Right atrium auricular region (tissue), 2 donors: ENCODE measurements around the gene CFAP20DC. TPM values are rescaled to one million over a fixed set of nuclear protein-coding genes. Genes with fewer than 3 reads are reported as not detected.
"Not testable (repeated sequence)": the region's sequence is repeated elsewhere in the genome, so short reads cannot be mapped to it uniquely, and the experiment has no call there.

Experiments used
- DNase-seq: peaks from one replicate; pipeline ENCODE4 v3.0.0-alpha.2; 2019; ENCODE audit warnings: low spot score
- H3K27ac ChIP-seq, 2 donors: fragments of 200-600 bp; sonication (generic); 1 replicate in 1 of 2; 2 replicates in 1 of 2; pipeline ENCODE4 v1.5.1; 2016 to 2019
- H3K27me3 ChIP-seq, 2 donors: fragments of 200-600 bp; sonication (generic); one replicate each; pipeline versions ENCODE4 v1.5.1 to v1.6.0; 2017 to 2019
- H3K36me3 ChIP-seq: fragments of 200-600 bp; sonication (generic); one replicate; pipeline ENCODE4 v1.5.1; 2016
- H3K4me1 ChIP-seq, 2 donors: fragments of 200-600 bp; sonication (generic); one replicate each; pipeline versions ENCODE4 v1.5.1 to v1.6.0; 2017 to 2019
- H3K4me3 ChIP-seq, 2 donors: fragments of 200-600 bp; sonication (generic); 1 replicate in 1 of 2; 2 replicates in 1 of 2; pipeline ENCODE4 v1.5.1; 2017 to 2019; ENCODE audit warnings: mild to moderate bottlenecking in 1 of 2, moderate library complexity in 1 of 2
- H3K9me3 ChIP-seq, 2 donors: fragments of 200-600 bp; sonication (generic); one replicate each; pipeline ENCODE4 v1.5.1; 2019
- total RNA-seq, 2 donors: library from RNA; depleted of rRNA; stranded (reverse); fragments of >200 nt; gene quantifications; one replicate each; pipeline ENCODE4 v1.1.0, GENCODE V29; 2016
- TF ChIP-seq, protein P1 (sequence below), 2 donors: fragments of 200-600 bp; sonication (generic); IDR thresholded peaks; one replicate each; pipeline ENCODE4 v1.5.1; 2019; ENCODE audit warnings: antibody characterized with exemption in 2 of 2

CFAP20DC gene
- total RNA-seq, 2 donors from 2014 or later, result not detected

DNA sequence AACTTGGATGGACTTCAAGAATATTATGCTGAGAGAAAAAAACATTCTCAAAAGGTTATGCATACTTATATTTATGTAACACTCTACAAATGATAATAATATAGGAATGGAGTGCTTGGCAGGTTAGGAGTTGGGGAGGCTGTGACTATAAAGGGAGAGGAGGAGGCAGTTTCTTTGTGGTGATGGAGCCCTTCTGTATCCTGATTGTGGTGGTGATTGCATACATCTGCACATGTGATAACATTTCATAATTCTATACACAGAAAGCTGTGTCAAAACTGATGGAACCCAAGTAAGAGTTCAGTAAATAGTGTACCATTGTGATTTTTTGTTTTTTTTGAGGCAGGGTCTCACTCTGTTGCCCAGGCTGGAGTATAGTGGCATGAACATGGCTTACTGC lies 351.6 kb downstream of the CFAP20DC start:
- TF ChIP-seq, protein P1, sequence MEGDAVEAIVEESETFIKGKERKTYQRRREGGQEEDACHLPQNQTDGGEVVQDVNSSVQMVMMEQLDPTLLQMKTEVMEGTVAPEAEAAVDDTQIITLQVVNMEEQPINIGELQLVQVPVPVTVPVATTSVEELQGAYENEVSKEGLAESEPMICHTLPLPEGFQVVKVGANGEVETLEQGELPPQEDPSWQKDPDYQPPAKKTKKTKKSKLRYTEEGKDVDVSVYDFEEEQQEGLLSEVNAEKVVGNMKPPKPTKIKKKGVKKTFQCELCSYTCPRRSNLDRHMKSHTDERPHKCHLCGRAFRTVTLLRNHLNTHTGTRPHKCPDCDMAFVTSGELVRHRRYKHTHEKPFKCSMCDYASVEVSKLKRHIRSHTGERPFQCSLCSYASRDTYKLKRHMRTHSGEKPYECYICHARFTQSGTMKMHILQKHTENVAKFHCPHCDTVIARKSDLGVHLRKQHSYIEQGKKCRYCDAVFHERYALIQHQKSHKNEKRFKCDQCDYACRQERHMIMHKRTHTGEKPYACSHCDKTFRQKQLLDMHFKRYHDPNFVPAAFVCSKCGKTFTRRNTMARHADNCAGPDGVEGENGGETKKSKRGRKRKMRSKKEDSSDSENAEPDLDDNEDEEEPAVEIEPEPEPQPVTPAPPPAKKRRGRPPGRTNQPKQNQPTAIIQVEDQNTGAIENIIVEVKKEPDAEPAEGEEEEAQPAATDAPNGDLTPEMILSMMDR (IDR thresholded peaks at IDR 0.05), result no peak
- Histone ChIP-seq H3K27ac (no peak overlapping the region), H3K4me3 (no peak overlapping the region), H3K27me3 (no peaks in the 10 kb centered on the region), H3K9me3 (no peaks in the 10 kb centered on the region), H3K4me1 (no peaks in the 10 kb centered on the region), H3K36me3 (no peaks in the 10 kb centered on the region)
- DNase-seq, result no peak

DNA sequence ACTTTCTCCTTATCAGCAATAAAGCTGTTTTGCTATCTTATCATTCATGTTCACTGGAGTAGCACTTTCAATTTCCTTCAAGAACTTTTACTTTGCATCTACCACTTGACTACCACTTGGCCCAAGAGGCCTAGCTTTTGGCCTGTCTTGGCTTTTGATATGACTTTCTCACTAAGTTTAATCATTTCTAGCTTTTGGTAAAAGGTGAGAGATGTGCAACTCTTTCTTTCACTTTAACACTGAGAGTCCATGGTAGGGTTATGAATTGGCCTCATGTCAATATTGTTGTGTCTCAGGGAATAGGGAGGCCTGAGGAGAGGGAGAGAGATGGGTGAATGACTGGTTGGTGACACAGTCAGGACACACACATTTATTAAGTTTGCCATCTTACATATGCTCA lies 352.3 kb downstream of the CFAP20DC start:
- Histone ChIP-seq H3K27ac (no peak overlapping the region), H3K36me3 (no peaks in the 10 kb centered on the region)
- no peak for DNase-seq

DNA sequence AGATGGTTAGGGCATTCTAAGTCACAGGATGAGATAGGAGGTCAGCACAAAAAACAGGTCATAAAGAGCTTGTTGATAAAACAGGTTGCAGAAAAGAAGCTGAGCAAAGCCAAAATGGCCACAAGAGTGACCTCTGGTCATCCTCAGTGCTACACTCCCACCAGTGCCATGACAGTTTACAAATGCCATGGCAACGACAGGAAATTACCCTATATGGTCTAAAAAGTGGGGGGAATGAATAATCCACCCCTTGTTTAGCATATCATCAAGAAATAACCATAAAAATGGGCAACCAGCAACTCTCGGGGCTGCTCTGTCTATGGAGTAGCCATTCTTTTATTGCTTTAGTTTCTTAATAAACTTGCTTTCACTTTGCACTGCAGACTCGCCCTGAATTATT lies 353.0 kb downstream of the CFAP20DC start:
- H3K27me3 ChIP-seq, DNase-seq, H3K36me3 ChIP-seq, H3K27ac ChIP-seq, H3K4me1 ChIP-seq, H3K4me3 ChIP-seq, H3K9me3 ChIP-seq: not testable (repeated sequence)

More for the DNA sequence above, 352.3 kb downstream of the CFAP20DC start:
- Histone ChIP-seq H3K9me3 (no peaks in the 10 kb centered on the region), H3K4me3 (no peak overlapping the region), H3K27me3 (no peaks in the 10 kb centered on the region), H3K4me1 (no peaks in the 10 kb centered on the region)
- TF ChIP-seq, protein P1 (IDR thresholded peaks at IDR 0.05), result no peak

DNA sequence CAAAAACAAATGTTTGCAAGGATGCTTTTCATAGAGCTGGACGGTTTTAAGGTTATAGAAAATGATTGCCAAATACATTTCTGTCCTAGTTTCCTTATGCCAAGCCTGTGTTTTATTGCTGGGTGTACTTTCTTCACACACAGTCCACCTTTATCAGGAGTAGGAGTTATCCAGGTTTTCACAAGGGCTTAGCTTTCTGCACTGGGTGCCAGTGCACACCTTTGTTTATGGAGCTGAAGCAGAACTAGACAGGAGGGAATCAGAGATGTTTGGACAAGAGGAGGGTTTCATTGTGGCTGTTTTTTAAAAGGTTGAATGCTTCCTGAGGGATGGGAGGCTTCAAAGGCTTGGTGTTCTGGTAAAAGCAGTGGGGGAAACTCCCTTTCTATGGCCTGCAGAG lies 353.7 kb downstream of the CFAP20DC start:
- Histone ChIP-seq H3K4me1 (no peaks in the 10 kb centered on the region), H3K27me3 (no peaks in the 10 kb centered on the region), H3K36me3 (no peaks in the 10 kb centered on the region), H3K27ac (no peak overlapping the region), H3K4me3 (no peak overlapping the region), H3K9me3 (peaks cover 0 to 8% of the 10 kb centered on the region in 2 donors)
- TF ChIP-seq, protein P1 (IDR thresholded peaks at IDR 0.05), result no peak
- DNase-seq, result no peak

DNA sequence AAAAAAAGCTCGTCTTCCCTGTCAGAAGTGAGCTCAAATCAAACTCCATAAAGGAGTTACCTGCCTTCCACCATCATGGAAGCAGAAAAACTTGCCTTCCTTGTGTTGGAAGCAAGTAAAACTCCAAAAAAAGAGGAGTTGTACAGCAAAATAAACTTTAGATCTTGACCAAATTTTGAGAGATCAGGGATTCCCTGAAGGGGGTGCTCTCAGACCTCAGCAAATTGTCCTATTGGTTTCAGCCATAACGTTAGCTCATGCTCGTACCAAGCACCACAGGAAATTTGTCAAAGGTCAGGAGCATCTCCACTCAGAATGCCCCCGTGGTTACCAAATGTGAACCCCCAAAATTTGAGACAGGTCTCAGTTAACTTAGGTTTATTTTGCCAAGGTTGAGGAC lies 354.5 kb downstream of the CFAP20DC start:
- DNase-seq, H3K27ac ChIP-seq, H3K4me3 ChIP-seq, H3K36me3 ChIP-seq, H3K4me1 ChIP-seq, H3K27me3 ChIP-seq: not testable (repeated sequence)
- peaks cover 0 to 13% of the 10 kb centered on the region in 2 donors for H3K9me3 ChIP-seq

DNA sequence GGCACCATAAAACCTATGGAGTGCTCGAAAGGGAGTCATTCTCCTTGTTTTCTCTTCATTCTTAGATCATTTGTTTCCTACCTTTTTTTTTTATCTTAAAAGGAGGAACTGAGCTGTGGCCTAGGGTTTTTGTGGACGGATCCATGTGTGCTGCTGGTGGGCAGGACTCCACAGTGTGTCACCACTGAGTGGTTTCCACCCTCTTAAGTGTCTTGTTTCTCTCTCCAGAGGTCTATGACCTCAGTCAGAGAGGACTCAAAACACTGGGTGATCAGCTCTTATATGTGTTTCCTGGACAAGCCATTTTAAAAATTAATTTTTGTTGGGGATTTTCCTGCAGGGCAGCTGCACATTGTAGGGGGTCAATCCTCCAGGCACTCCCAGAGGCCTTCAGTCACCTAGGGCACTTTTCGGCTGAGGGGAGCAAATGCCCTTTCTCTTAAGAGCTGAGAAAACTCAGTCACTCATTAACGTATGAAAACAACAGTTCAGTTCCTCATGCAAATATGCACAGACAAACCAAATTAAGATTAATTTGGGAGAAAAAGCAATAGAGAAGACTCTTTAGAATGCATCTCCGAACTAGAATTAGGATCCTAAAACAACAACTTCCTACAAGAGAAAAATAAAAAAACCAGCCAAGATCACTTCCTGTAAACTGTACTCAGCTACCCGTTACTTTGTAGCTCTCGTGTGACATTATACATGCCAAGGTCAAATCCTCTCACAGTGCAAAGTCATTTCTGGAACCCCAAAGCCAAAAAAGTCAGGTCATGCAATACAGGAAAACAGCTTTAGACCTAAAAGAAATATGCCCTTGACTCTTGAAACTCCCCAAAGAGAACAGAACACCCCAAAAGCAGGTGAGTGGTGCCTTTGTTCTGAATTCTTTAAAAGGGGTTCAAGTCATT lies 355.6 kb downstream of the CFAP20DC start:
- no peak for DNase-seq
- no peaks in the 10 kb centered on the region for H3K4me1 ChIP-seq
- no peaks in the 10 kb centered on the region for H3K27me3 ChIP-seq
- no peaks in the 10 kb centered on the region for H3K36me3 ChIP-seq
- TF ChIP-seq, protein P1 (IDR thresholded peaks at IDR 0.05), result no peak
- H3K27ac ChIP-seq, result no peak overlapping the region
- no peak overlapping the region for H3K4me3 ChIP-seq
- H3K9me3 ChIP-seq, result peaks cover 0 to 13% of the 10 kb centered on the region in 2 donors

DNA sequence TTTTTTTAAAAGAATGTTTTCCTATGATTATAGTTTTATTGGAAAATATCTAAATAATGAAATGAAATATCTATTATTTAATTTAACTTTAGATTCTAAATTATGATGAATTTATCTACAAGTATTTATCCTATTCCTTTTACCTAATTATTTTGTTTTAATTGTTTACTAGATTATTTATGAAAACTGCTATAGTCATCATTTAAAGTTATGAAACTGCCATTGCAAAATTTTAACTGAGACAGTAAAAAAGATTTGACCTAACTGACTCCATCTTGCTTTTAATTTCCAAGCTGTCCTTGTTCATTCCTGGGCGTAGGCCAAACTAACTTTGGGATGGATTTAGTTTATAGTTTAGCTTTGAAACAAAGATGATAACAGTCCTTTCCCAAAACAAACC lies 357.3 kb downstream of the CFAP20DC start:
- Histone ChIP-seq H3K9me3 (peaks cover 0 to 13% of the 10 kb centered on the region in 2 donors), H3K27me3 (no peaks in the 10 kb centered on the region), H3K4me1 (no peaks in the 10 kb centered on the region), H3K36me3 (no peaks in the 10 kb centered on the region), H3K27ac (no peak overlapping the region), H3K4me3 (no peak overlapping the region)
- TF ChIP-seq, protein P1 (IDR thresholded peaks at IDR 0.05), result no peak
- no peak for DNase-seq
